NK-92 (cell line): ENCODE measurements around the gene HSPA12B.

ENCODE experiments used
- DNase-seq: peaks from one replicate; lab custom pipeline; 2025; ENCODE audit not compliant: unreplicated experiment; lab: John Stamatoyannopoulos, UW

Gene HSPA12B

DNA sequence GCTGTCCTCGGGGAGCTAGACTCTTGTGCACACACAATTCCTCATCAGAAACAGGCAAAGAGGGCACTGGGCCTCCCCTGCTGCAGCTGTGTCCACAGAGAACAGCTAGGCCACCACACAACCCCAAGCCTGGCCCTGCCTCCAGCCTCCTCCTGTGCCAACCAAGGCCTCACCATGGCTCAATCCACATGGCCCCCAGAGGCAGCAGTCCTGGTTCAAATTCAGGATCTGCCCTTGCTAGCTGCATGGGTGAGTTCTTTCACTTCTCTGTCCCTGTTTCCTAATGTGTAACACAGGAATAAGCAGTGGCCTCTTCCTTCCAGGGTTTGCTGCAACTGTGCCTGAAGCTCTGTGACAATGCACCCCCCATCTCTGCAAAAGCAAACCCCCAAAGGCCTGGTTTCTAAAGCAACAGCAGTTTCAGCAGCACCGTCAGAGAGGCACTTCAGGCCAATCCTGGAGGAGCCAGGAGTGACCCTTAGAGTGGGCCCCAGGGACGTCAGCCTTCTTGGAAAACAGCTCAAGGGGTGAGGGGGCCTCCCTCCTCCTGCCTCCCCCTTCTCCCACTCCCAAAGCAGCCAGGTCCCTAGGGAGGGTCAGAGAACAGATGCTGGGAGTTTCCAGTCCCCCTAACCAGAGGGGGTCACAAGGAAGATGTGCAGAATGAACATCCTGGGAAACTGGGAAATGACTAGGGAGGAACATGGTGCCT, 32.8 kb downstream of the HSPA12B start:
- no peak for DNase-seq

DNA sequence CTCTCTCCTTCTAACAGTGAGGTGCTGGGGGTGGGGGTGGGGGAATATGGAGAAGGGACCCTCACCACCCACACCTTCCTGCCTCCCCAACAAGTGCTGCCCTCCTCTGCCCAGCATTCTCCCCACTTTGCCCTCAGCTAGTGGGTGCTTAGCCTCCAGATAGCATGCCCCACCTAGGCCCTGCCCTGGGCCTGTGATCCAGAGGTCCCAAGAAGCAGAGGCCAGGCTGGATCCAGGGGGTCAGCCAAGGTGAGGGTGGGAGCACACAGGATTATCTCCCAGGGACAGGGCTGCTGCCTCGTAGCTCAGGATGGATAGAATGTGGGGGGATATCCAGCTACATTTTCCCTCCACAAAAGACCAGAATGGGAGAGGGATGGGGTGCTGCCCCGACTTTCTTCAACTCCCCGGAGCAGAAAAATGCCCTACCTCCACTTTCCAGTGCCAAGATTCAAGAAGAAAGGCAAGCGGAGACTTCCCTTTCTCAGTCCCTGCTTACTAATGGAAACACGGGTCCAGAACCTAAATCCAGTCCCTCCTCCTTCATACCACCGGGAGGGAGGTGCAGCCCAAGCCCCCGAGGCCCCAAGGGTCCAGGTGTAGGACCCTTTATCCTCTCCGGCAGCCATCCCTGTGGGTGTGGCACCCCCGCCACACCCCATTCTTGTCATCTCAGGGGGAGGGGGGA, 34.1 kb downstream of the HSPA12B start:
- DNase-seq, result no peak

DNA sequence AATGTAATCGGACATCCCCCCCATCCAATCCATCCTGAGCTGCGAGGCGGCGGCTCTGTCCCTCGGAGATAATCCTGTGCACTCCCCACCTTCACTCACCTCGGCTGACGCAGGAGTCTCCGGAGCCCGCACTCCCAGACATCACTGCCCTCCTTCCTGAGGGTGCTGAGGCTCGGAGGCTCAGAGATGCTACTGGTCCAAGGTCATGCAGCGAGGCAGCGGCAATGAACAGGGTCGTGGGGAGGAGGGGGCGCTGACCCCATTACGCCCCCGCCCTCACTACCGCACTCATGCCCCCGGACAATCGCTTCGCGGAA, 34.6 kb downstream of the HSPA12B start:
- DNase-seq, result no peak

DNA sequence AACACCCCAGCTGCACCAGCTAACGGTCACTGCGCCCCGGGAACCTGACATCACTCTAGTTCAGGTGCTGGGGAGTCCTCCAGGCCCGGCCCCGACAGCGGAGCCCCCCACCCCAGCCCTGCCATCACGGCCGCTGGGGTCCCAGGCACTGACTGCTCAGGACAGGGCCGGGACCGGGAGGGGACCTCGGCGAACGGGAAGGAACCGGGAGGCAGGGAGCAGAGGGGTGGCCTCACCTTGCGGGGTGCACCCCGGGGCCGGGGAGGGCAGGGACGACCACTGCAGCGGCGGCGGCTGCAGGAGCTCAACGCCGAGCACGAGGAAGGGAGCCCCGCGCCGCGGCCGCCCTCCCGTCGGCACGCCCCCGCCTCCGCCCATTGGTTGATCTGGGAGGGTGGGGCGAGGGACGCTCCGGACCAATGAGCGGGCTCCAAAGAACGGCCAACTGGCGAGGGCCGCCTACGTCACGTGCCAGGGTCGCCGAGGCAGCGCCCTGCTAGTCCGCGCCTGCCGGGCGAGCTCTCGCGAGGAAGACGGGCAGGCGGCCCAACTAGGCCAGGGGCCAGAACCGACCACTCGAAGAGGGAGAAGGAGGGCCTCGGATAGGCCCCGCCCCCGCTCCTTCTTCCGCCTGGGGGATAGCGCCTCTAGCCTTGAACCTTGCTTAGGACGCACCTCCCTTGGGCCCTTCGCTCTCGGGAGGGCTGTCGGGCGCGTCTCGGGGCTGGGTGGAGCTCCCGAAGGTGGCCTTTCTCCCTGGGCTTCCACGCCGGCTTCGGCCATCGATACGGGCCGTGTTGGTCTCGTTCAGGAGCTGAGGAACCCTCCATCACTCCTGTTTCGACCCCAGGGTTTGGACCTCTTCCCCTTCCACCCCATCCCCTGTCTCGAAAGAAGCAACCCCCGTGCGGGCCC, 35.2 kb downstream of the HSPA12B start, which contains the start of gene ADISSP:
Gene ADISSP, minus strand, starts transcription at position 327 of the 915 bp plus-strand sequence. CDS start 7,653 bp downstream, outside the sequence.
- peak; percentile 61 for DNase-seq

DNA sequence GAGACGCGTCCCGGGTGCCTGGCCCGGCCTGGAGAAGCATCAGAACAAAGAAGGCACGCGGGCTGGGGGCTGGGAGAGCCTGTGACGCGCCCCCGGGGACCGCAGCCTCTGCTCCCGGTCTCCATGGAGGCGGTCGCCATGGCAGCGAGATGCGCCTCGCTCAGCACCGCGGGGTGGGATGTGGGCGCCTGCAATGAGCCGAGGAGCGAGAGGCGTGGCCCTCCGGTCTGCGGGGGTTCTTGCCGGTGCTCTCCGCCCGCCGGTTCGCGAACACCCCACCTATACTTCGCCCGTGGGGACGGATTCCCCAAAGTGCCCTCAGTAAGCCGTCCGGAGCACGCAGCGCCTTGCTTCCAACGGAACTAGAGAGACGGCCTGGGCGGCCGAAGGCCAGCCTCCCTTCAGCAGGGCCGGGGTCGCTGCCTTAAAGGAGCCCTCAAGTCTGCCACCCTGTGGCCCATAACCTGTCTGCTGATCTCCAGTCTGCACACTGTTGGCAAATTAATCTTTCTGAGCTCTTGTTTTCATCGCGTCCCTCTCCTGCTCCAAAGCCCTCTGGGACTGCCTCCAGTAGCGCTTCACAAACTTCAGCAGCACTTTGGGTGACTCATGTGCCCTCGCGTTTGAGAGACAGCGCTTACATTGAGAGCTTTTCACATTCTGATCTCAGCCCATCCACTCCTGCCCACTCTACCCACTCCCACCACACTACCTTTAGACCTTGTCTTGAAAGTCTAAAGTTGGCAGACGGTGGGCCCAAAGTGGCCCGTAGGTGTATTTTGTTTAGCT, 36.1 kb downstream of the HSPA12B start:
- DNase-seq, result peak; percentile 18

DNA sequence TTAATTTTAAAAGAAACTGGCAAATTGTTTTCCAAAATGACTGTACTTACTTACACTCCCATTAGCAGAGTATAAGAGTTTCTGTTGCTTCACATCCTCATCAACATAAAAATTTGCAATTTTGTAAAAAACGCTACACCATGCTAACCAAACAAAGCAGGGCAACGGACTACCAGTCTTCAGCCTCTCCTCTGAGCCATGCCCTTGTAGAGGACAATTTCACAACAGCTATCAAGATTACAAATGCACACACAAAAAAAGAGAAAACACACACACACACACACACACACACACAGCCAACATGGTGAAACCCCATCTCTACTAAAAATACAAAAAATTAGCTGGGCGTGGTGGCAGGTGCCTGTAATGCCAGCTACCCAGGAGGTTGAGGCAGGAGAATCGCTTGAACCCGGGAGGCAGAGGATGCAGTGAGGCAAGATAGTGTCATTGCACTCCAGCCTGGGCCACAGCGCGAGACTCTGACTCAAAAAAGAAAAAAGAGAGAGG, 39.1 kb downstream of the HSPA12B start:
- no peak for DNase-seq

DNA sequence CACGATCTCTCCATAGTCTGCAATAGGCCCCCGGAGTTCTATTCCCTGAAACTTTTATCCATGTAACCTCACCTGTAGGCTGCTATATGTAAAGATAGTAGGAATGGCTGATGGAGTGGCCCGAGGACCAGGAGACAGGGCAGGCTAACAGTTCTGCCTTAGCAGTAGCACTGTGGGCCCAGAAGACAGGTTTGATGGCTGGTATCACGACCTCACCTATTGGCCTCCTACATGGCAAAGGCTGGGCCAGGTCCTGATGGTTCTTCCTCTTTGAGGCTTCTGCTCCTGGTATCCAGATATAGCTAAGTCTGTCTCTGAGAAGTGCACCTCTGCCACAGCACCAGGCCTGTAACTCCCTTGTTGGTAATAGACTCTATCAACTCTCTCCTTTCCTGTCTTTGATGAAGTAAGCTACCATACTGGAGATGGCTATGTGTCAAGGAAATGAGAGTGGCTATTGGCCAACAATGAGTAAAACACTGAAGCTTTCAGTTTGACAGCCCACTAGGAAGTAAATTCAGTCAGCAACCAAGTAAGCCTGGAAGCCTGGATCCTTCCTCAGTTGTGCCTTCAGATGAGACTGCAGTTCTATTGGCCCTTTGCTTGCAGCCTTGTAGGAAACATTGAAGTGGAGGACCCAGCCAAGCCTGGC, 43.1 kb downstream of the HSPA12B start:
- no peak for DNase-seq

DNA sequence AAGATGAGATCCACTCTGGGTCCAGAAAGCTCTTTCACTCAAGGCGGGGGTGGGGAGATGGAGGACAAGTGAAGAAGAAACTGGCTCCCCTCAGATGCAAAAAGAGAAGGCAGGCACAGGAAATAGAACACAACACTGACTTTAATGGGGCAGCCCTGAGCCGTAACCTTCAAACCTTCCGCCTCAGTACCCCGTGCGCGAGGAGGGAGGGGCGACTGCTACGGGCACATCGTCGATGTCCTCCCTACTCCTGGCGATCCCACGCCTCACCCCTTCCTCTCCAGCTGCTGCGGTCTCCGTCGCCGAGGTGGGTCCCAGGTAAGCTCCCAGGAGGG, 44.9 kb downstream of the HSPA12B start:
- no peak for DNase-seq

DNA sequence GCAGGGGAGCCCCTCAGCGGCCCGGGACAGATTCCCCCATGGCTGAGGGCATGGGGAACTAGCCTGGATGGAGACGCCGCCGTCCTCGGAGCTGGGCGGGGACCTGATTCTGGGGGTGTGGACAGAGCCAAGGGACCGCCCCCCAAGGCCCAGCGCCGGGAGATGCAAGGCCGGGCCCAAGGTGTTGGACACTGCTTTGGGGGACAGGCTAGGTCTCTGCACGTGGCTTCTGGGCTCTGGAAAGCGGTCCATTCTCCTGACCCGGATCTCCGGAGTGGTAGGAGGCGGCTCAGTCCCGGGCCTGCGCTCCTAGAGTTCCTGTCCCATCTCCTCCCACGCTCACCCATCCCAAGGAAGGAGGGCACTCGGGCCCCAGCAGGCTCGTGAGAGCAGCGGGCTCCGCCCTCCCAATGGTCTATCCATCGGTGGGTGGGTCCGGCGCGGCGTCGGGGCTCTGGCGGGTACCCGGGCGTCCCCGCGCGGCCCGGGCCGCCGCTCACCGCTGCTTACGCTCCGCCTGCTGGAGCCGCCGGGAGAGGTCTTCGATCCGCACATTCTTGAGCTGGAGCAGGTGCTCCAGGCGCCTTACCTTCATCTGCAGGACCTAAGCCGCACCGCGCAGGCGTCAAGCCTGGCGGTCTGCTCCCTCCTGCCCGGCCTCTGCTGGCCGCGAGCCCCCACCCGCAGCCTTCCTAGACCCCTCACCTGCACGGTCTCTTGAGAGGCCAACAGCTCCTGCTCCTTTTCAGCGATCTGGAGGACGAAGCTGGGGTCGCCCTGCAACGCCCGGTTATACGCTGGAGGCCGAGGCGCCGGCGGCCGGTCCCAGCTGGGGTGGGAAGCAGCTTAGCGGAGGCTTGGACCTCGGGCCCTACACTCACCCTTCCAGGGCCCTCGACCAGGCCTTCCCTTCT, 45.5 kb downstream of the HSPA12B start:
- no peak for DNase-seq

DNA sequence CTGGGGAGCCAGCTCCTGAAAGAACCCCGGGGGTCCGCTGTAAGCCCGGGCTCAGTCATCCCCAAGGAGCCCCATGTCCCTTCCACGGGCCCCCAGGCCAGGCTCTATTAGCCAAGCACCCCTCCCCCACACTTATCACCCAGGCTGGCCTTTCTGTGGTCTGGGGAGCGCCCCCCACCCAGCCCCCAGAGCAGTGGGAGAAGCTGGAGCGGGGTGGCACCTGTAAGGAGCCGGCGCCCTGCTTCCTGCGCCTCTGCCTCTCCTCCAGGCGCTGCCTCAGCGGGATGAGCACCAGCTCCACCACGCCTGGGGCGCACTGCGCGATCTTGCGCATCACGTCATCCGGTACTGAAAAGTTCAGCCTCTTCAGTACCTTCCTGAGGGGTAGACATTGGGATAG, 46.5 kb downstream of the HSPA12B start:
- DNase-seq, result no peak

DNA sequence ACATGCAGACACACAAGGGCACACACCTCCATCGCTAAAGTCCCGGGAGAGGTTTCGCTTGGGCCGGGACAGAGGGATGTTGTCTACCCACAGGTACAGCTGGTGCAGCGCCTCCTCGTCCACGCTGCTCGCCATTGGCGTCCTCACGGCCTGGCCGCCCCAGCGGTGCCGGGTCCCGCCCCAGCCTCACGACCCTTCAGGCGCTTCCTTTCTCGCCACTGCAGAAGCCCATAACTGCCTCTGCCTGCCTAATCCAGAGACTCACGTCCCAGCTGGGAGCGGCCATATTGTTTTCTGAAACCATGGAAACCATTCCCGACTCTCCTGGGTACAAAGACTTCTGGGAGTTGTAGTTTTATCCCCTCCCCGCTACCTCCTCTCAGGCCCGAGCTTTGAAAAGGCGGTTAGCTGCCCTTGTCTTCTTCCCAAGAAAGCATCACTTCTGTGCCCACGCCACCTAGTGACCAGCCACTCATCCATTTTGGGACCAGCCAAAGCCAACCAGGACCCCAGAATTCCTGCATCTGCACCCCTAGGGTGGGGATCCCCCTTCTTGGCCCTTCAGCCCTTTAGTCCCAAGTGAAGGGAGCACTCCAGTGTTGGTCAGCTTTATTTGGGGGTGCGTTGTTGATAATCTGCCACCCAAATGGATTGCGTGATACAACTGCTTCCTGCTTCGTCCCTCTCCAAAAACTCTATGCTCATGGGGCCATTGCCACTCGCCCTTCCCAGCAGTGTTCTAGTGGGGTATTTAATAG, 48.8 kb downstream of the HSPA12B start, which contains the start of gene SPEF1:
Gene SPEF1, minus strand, starts transcription at position 296 of the 758 bp plus-strand sequence. Its CDS starts 161 bp downstream, at position 135.
- DNase-seq, result no peak

DNA sequence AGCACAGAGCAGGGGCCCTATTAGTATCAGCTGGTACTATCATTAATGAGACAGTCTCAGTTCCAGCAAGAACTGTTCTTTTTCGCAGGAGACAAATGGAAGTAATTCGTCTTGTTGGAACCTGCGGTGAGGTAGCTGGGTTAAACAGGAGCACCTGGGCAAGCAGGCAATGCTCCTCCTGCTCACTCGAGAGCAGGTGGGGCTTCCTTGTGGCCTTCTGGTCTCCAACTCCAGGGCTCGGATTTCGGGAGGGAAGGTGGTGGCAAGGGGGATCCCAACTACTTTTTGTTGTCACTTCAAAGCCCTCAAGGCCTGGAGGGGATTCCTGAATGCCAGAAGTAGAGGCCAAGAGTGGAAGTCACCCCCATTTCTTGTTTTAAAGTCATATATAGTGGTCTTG, 50.1 kb downstream of the HSPA12B start:
- DNase-seq, result no peak

DNA sequence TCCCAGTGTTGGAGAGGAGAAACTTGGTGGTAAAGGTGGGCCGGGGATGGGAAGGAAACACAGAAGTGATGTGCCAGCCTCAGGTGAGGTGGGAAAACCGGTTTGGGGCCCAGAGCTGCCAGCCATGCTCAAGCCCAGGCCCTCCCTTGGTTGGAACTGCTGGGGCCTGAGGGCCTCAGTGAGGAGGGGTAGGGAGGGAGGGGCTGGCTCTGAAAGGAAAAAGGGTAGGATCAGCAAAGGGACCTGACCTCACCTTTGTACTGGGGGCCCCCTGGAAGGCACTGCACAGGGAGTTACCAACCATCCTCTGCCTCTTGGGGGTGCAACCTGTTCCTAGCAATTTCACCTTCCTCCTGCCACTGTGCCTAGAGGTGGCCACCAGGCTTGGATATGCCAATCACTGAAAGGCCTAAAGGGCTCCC, 50.6 kb downstream of the HSPA12B start:
- DNase-seq, result no peak

DNA sequence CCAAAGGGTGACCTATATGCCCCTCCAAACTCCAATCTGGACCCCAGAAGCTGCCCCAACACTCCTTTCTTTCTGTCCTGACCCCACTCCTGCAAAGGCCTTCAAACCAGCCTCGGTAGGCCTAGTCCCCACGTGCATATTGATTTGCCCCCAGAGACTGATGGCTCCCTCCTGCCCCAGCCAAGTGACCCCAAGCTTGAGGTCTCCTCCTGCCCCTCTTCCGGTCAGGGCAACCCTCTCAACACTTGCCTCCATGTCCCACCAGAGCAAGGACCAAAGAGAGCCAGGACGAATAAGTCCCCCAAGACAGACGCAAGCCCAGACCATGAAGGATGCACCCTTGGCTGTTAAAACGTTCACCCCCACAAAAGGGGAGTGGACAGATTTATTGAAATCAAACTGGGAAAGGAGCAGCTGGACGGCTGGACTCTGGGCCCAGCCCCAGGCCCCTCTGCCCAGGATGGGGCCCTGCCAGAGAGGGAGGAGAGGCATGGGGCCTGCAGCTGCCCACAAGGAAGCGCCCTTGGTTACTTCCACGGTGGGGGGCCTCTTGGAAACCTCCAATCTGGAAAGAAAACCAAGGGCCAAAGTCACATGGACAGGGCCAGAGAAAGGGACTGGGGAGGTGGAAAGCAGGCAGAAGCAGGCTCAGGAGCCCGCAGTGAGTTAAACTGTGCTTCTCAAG, 51.2 kb downstream of the HSPA12B start:
- DNase-seq, result no peak

DNA sequence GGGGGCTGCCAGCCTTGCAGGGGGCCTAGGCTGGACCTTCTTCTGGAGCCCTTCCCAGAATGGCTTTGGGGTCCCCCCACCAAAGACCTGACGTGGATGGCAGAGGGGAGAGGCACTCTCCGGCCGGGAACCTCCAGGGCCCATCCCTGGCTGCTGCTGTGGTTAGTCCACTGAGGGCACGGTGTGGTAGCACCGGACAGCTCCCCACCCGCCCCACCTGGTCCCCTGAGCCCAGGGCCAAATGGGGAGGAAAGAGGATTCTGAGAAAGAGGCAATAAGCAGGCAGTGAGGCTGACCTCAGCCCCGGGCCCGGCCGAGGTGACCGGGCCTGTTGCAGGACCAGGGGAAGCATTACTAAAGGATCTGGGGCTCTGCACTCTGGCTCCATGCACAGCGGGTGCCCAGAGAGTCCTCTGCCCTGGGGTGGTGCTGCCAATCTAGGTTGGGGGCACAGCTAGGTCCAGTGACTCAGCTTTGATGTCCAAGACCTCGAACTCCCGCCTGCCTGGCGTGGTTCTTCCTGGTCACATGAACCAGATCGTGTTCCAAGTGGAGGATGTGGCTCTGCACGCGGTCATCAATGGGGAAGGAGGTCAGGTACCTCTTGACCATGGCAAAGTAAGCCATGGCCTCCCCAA, 51.9 kb downstream of the HSPA12B start:
- DNase-seq, result no peak

DNA sequence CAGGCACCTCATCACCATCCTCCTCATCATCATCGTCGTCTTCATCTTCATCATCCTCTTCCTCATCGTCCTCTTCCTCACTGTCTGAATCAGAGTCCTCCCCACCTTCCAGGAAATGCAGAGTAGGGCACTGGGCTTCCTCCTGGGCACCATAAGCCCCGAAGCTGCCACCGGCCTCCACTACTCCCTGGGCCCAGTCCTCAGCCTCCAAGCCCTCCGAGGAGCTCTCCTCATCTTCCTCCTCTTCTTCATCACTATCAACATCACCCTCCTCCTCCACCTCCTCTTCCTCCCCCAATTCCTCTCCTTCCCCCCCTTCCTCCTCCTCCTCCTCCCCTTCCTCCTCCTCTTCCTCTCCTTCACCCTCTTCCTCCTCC, 52.4 kb downstream of the HSPA12B start:
- no peak for DNase-seq
